ENCODE results near the gene SOHLH2.

DNA sequence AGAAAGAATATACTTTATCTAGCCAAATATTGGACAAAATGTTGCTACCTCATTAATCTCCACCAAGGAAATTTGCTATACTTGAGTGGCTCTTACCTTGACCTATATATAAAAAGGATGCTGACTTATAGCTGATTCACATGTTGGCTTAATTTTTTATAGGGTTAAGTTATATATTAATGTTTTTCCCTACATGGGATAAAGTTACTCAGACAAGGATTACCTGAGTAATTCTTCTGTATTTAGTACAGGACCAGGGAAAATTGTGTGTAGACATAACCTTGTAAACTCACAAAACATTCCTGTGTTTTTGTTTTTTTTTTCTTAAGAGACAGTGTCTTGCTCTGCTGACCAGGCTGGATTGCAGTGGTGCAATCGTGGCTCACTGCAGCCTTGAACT lies 30.6 kb upstream of the SOHLH2 start:
- TF ChIP-seq, protein P1, sequence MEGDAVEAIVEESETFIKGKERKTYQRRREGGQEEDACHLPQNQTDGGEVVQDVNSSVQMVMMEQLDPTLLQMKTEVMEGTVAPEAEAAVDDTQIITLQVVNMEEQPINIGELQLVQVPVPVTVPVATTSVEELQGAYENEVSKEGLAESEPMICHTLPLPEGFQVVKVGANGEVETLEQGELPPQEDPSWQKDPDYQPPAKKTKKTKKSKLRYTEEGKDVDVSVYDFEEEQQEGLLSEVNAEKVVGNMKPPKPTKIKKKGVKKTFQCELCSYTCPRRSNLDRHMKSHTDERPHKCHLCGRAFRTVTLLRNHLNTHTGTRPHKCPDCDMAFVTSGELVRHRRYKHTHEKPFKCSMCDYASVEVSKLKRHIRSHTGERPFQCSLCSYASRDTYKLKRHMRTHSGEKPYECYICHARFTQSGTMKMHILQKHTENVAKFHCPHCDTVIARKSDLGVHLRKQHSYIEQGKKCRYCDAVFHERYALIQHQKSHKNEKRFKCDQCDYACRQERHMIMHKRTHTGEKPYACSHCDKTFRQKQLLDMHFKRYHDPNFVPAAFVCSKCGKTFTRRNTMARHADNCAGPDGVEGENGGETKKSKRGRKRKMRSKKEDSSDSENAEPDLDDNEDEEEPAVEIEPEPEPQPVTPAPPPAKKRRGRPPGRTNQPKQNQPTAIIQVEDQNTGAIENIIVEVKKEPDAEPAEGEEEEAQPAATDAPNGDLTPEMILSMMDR (conservative IDR thresholded peaks at IDR 0.05; ENCODE audit: low read depth, low read length), result no peak
- TF ChIP-seq EZH2phosphoT487 (IDR thresholded peaks at IDR 0.05; ENCODE audit: borderline replicate concordance, low read length), result no peak
- no peak for TF ChIP-seq EZH2 (IDR thresholded peaks at IDR 0.05; ENCODE audit: low read length, unreplicated experiment)
